ENCODE data around the gene PARD3.

DNA sequence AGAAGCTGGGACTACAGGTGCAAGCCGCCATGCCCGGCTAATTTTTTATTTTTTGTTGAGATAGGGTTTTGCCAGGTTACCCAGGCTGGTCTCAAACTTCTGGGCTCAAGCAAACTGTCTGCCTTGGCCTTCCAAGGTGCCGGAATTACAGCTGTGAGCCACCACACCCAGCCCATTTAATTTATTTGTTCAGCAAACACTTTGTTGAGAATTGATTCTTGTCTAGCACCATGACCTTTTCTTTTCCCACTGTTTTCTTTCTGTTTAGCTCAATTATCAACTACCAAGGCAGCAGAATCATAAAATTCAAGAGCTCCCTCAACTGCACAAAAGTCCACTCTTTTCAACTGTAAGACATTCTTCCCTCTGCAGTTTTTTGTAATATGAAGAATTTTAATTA lies 47.8 kb upstream of the PARD3 start:
- TF ChIP-seq, protein P1, sequence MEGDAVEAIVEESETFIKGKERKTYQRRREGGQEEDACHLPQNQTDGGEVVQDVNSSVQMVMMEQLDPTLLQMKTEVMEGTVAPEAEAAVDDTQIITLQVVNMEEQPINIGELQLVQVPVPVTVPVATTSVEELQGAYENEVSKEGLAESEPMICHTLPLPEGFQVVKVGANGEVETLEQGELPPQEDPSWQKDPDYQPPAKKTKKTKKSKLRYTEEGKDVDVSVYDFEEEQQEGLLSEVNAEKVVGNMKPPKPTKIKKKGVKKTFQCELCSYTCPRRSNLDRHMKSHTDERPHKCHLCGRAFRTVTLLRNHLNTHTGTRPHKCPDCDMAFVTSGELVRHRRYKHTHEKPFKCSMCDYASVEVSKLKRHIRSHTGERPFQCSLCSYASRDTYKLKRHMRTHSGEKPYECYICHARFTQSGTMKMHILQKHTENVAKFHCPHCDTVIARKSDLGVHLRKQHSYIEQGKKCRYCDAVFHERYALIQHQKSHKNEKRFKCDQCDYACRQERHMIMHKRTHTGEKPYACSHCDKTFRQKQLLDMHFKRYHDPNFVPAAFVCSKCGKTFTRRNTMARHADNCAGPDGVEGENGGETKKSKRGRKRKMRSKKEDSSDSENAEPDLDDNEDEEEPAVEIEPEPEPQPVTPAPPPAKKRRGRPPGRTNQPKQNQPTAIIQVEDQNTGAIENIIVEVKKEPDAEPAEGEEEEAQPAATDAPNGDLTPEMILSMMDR (IDR thresholded peaks at IDR 0.05): no peak
- TF ChIP-seq EP300 (IDR thresholded peaks at IDR 0.05): no peak
- TF ChIP-seq POLR2A (IDR thresholded peaks at IDR 0.05): no peak
